Activated CD8-positive, alpha-beta memory T cell treated with anti-CD3 and anti-CD28 coated beads, Interleukin-2, amount 10 ng/mL, durations not matched to agents 7 days and 5 days (primary cell): ENCODE results near the gene MOV10. TPM values are rescaled to one million over a fixed set of nuclear protein-coding genes. Genes with fewer than 3 reads are reported as not detected.
"Not testable (repeated sequence)": the region's sequence is repeated elsewhere in the genome, so short reads cannot be mapped to it uniquely, and the experiment has no call there.

Source experiments
- ATAC-seq: fragments of 150-1000 bp; cut with Tn5 transposase; one replicate; pipeline ENCODE4 v1.10.0; 2021; ENCODE audit warnings: moderate library complexity
- CTCF ChIA-PET: fragments of 350-600 bp; sonication (Branson Sonifier 250); formaldehyde crosslinking; loops from one replicate; lab custom pipeline; 2021; ENCODE audit warnings: antibody characterized with exemption; lab: Charles Lee
- DNase-seq: peaks from one replicate; pipeline ENCODE4 v3.0.0-alpha.2; 2020
- H3K27ac Mint-ChIP-seq: one replicate; pipeline ENCODE4 v1.8.0; 2021; ENCODE audit warnings: mild to moderate bottlenecking, mixed read lengths
- H3K27me3 Mint-ChIP-seq: one replicate; pipeline ENCODE4 v1.8.0; 2021; ENCODE audit warnings: mixed read lengths
- H3K36me3 Mint-ChIP-seq: one replicate; pipeline ENCODE4 v1.8.0; 2021; ENCODE audit warnings: mild to moderate bottlenecking, mixed read lengths
- H3K4me1 Mint-ChIP-seq: one replicate; pipeline ENCODE4 v1.8.0; 2021; ENCODE audit warnings: mixed read lengths
- H3K4me3 Mint-ChIP-seq: one replicate; pipeline ENCODE4 v1.8.0; 2021; ENCODE audit warnings: mild to moderate bottlenecking, moderate library complexity, mixed read lengths
- H3K9me3 Mint-ChIP-seq: one replicate; pipeline ENCODE4 v1.8.0; 2022; ENCODE audit warnings: low read depth, mixed read lengths
- total RNA-seq, 2 experiments: library from RNA; stranded (reverse); gene quantifications; one replicate each; pipeline ENCODE4 v1.2.3, GENCODE V29; 2021

MOV10 gene
- total RNA-seq, 2 experiments from 2014 or later = 112 to 171 TPM

GRCh38 chr1:112713466-112714312 lies 39.2 kb downstream of the MOV10 start:
- Mint-ChIP-seq H3K27ac (no peak overlapping the region), H3K4me1 (peaks cover 28% of the 10 kb centered on the region), H3K27me3 (peaks cover 41% of the 10 kb centered on the region), H3K36me3 (no peaks in the 10 kb centered on the region), H3K4me3 (no peak overlapping the region), H3K9me3 (no peaks in the 10 kb centered on the region)
- CTCF ChIA-PET = interaction anchor here (0.9 to 10.8 kb wide), 6 partner anchors 10 to 323 kb away, joined by 3 to 219 read pairs (median 16); no protein-coding TSS in a partner anchor
- ATAC-seq (no peak), DNase-seq (no peak)

- Mint-ChIP-seq H3K27me3 (peaks cover 39% of the 10 kb centered on the region), H3K27ac (no peak overlapping the region), H3K9me3 (no peaks in the 10 kb centered on the region), H3K4me3 (peak overlapping the region; percentile 68), H3K36me3 (no peaks in the 10 kb centered on the region), H3K4me1 (peaks cover 26% of the 10 kb centered on the region)
- peak; percentile 3 for ATAC-seq
- CTCF ChIA-PET = interaction anchor here (0.6 to 10.8 kb wide), 36 partner anchors 7 to 1190 kb away, joined by 3 to 219 read pairs (median 4); partner anchors contain the start of genes AP4B1, CAPZA1, LRIG2 and MOV10
- DNase-seq = no peak
Measured at GRCh38 chr1:112714313-112715263, 40.1 kb downstream of the MOV10 start.

DNA sequence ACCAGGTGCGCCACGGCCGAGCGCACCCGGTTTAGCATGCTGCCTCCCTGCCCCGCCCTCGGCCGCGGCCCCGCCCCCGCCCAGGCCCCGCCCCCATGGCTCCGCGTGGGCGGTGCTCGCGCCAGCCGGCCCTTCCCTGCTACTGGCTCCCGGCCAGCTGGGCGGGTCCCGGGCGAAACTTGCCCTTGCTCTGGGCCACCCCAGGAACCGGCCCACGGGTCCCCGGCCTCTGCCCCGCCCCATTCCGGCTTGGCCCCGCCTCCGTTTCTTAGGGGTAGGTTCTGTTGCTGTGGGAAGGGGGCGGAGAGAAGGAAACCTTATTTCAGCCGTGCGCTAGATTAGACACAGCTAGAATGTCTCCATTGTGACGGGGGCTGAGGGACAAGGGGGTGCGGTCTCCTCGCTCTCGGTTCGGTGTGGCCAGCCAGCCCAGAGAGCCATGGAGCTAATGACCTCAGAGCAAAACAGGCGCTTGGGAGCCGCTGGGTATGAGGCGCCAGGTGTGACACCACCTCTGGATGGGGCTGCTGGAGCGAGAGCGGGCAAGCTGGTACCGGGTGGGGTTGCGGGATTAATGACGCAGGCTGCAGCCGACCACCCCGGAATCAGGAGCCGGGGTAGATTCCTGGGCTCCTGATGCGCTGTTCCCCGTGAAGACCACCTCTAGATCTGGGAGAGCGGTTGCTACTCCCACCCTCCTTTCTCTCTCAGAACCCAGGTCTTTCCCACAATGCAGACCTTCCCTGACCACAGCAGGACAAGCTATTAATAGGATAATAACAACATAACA lies 41.0 kb downstream of the MOV10 start, which contains the start of gene PPM1J:
PPM1J (minus strand) TSS at position 69 of the 790 bp plus-strand sequence; CDS start at position 38, 31 bp downstream.
- peak within 1 kb of the TSS; percentile 80 for H3K4me3 Mint-ChIP-seq
- H3K36me3 Mint-ChIP-seq = no peaks in the 10 kb centered on the region
- ATAC-seq = peak; percentile 93
- peaks cover 24% of the 10 kb centered on the region for H3K4me1 Mint-ChIP-seq
- no peaks in the 10 kb centered on the region for H3K9me3 Mint-ChIP-seq
- peak; percentile 99 for DNase-seq
- H3K27ac Mint-ChIP-seq = peak within 1 kb of the TSS; percentile 69
- H3K27me3 Mint-ChIP-seq = peaks cover 40% of the 10 kb centered on the region
- CTCF ChIA-PET = interaction anchor here (0.5 to 10.8 kb wide), 41 partner anchors 8 to 1189 kb away, joined by 3 to 219 read pairs (median 4); partner anchors contain the start of genes AP4B1, CAPZA1, LRIG2 and MOV10

GRCh38 chr1:112716133-112716720 lies 41.8 kb downstream of the MOV10 start:
- peak; percentile 29 for ATAC-seq
- Mint-ChIP-seq H3K36me3 (no peaks in the 10 kb centered on the region), H3K4me3 (peak overlapping the region; percentile 80), H3K27me3 (peaks cover 36% of the 10 kb centered on the region), H3K27ac (no peak overlapping the region), H3K9me3 (no peaks in the 10 kb centered on the region), H3K4me1 (peaks cover 24% of the 10 kb centered on the region)
- peak; percentile 85 for DNase-seq
- CTCF ChIA-PET = interaction anchor here (0.9 to 10.8 kb wide), 34 partner anchors 9 to 1188 kb away, joined by 3 to 219 read pairs (median 4); partner anchors contain the start of genes AP4B1, CAPZA1, LRIG2 and MOV10

GRCh38 chr1:112717263-112717873 lies 42.9 kb downstream of the MOV10 start:
- H3K27me3 Mint-ChIP-seq = peaks cover 45% of the 10 kb centered on the region

DNA sequence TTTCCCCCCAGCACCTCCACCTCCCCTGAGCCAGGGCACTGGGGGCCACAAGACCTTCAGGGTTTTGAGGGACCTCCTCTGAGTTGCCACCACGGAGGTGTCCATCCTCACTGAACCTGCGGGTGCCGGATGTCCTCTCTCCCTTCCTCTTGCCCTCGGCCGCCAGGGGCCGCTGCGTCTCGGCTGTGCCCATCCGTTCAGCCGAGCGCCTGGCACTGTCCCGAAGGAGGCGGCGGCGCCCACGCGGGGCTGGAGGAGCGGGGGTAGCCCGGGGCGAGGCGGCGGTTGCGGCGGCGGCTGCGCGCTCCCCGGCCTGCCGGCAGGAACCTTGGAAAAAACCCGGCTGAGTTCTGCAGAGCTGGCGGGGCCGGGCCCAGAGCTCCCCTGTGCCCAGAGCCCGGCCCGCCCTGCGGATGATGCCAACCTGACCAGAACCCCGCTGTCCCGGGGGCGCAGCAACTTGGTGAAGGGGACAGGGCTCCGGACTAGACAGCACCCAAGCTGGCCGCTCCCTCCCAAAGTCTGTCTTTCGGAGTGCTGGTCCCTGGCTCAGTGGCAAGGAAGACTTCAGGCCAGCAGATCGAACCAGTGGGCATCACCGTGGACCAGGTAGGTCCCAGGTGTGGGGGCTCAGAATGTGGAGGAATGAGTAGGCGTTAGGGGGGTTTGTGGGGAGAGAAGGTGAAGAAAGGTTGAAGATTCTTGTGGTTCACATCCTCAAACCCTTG lies 44.4 kb downstream of the MOV10 start:
- DNase-seq = peak; percentile 82
- no peaks in the 10 kb centered on the region for H3K9me3 Mint-ChIP-seq
- peak; percentile 37 for ATAC-seq
- H3K27ac Mint-ChIP-seq = no peak overlapping the region
- H3K27me3 Mint-ChIP-seq = peaks cover 33% of the 10 kb centered on the region
- H3K36me3 Mint-ChIP-seq = no peaks in the 10 kb centered on the region
- peak overlapping the region; percentile 1 for H3K4me3 Mint-ChIP-seq
- CTCF ChIA-PET = interaction anchor here (0.7 to 10.8 kb wide), 24 partner anchors 8 to 981 kb away, joined by 3 to 219 read pairs (median 4); partner anchors contain the start of genes LRIG2, MOV10 and RHOC
- H3K4me1 Mint-ChIP-seq = peaks cover 31% of the 10 kb centered on the region

More at GRCh38 chr1:112717263-112717873, 42.9 kb downstream of the MOV10 start:
- Mint-ChIP-seq H3K9me3 (no peaks in the 10 kb centered on the region), H3K4me3 (no peak overlapping the region), H3K27ac (no peak overlapping the region), H3K36me3 (no peaks in the 10 kb centered on the region), H3K4me1 (peaks cover 24% of the 10 kb centered on the region)
- no peak for ATAC-seq
- CTCF ChIA-PET = interaction anchor here (0.6 to 10.8 kb wide), 17 partner anchors 9 to 421 kb away, joined by 3 to 219 read pairs (median 7); partner anchors contain the start of genes LRIG2, MOV10 and RHOC
- DNase-seq = no peak

DNA sequence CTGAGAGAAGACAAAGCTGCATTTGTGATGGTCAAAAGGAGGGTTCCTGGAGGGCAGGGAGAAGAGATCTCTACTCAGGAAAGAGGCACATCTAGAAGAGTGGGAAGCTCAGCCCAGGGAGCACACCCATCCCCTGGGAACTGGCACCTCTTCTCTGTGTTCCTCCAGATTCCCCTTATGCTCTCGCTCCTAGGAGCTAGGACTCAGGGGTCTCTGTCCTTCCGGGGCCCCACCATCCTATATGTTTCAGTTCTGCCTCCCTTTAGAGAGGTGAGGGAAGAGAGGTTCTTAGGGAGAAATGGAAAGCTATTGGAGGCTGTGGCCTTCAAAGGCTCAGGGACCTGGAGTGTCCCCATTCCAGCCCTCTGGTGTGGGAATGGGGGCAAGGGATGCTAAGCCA lies 45.2 kb downstream of the MOV10 start:
- no peaks in the 10 kb centered on the region for H3K36me3 Mint-ChIP-seq
- no peak for ATAC-seq
- no peak overlapping the region for H3K4me3 Mint-ChIP-seq
- DNase-seq = no peak
- no peaks in the 10 kb centered on the region for H3K9me3 Mint-ChIP-seq
- H3K4me1 Mint-ChIP-seq = peaks cover 28% of the 10 kb centered on the region
- H3K27ac Mint-ChIP-seq = no peak overlapping the region
- H3K27me3 Mint-ChIP-seq = peaks cover 26% of the 10 kb centered on the region
- CTCF ChIA-PET = interaction anchor here (1.2 to 10.8 kb wide), 8 partner anchors 10 to 357 kb away, joined by 3 to 219 read pairs (median 10); partner anchors contain the start of genes LRIG2 and RHOC

GRCh38 chr1:112720800-112721199 lies 46.3 kb downstream of the MOV10 start:
- H3K9me3 Mint-ChIP-seq = no peaks in the 10 kb centered on the region
- H3K27ac Mint-ChIP-seq = no peak overlapping the region
- no peak overlapping the region for H3K4me3 Mint-ChIP-seq
- no peaks in the 10 kb centered on the region for H3K36me3 Mint-ChIP-seq
- H3K4me1 Mint-ChIP-seq = peaks cover 24% of the 10 kb centered on the region
- DNase-seq (no peak), ATAC-seq (no peak)
- CTCF ChIA-PET = interaction anchor here (1.7 to 10.8 kb wide), 3 partner anchors 83 to 352 kb away, joined by 7 to 219 read pairs (median 24); partner anchors contain the start of gene LRIG2
- H3K27me3 Mint-ChIP-seq = peaks cover 26% of the 10 kb centered on the region

GRCh38 chr1:112721294-112721693 lies 46.8 kb downstream of the MOV10 start:
- peaks cover 19% of the 10 kb centered on the region for H3K4me1 Mint-ChIP-seq
- H3K4me3 Mint-ChIP-seq, H3K9me3 Mint-ChIP-seq, H3K27ac Mint-ChIP-seq, H3K36me3 Mint-ChIP-seq, ATAC-seq, DNase-seq: not testable (repeated sequence)
- H3K27me3 Mint-ChIP-seq = peaks cover 26% of the 10 kb centered on the region
- CTCF ChIA-PET = interaction anchor here (1.7 to 10.8 kb wide), 2 partner anchors 82 to 331 kb away, joined by 7 to 219 read pairs; no protein-coding TSS in a partner anchor

DNA sequence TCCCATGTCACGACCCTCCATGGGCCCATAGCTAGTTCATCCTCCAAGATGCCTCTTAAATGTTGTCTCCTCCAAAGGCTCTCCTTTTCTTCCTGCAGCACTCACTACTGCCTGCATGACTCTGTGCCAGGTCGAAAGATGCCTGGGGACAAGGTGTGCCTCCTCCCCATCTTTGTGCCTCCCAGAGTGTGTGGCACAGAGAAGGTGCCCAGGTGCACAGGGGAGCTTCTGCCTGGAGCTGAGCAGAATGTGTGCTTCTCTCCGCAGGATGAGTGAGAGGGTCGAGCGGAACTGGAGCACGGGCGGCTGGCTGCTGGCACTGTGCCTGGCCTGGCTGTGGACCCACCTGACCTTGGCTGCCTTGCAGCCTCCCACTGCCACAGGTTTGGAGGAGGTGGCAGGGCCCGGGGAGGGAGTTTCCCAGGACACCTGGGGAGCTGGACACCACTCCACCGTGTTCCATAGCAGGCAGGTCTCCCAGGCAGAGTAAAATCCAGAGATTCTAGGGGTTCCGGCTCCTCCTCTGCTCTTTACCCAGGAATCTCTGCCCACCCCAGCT lies 47.6 kb downstream of the MOV10 start:
- H3K9me3 Mint-ChIP-seq = no peaks in the 10 kb centered on the region
- H3K36me3 Mint-ChIP-seq = no peaks in the 10 kb centered on the region
- CTCF ChIA-PET = interaction anchor here (1.0 to 10.8 kb wide), 3 partner anchors 81 to 331 kb away, joined by 3 to 219 read pairs (median 7); no protein-coding TSS in a partner anchor
- H3K4me1 Mint-ChIP-seq = peaks cover 15% of the 10 kb centered on the region
- ATAC-seq (no peak), DNase-seq (no peak)
- H3K27ac Mint-ChIP-seq = no peak overlapping the region
- H3K27me3 Mint-ChIP-seq = peaks cover 26% of the 10 kb centered on the region
- H3K4me3 Mint-ChIP-seq = no peak overlapping the region
